Measurements from ENCODE around the gene ATP7B.

Gene ATP7B

GRCh38 chr13:51953347-51954195 lies 57.7 kb downstream of the ATP7B start:
- DNase-seq (ENCODE audit: extremely low read depth in 1 of 2, low read depth in 1 of 2) = no peak

- no peak for DNase-seq (ENCODE audit: extremely low read depth in 1 of 2, low read depth in 1 of 2)
Measured at GRCh38 chr13:51950722-51951121, 60.5 kb downstream of the ATP7B start.

GRCh38 chr13:51946163-51946669 lies 65.0 kb downstream of the ATP7B start:
- DNase-seq (ENCODE audit: extremely low read depth in 1 of 2, low read depth in 1 of 2) = no peak

- DNase-seq (ENCODE audit: extremely low read depth in 1 of 2, low read depth in 1 of 2) = no peak
Measured at GRCh38 chr13:51945149-51945548, 66.1 kb downstream of the ATP7B start.

GRCh38 chr13:51944428-51944827 lies 66.8 kb downstream of the ATP7B start:
- DNase-seq (ENCODE audit: extremely low read depth in 1 of 2, low read depth in 1 of 2) = no peak

DNA sequence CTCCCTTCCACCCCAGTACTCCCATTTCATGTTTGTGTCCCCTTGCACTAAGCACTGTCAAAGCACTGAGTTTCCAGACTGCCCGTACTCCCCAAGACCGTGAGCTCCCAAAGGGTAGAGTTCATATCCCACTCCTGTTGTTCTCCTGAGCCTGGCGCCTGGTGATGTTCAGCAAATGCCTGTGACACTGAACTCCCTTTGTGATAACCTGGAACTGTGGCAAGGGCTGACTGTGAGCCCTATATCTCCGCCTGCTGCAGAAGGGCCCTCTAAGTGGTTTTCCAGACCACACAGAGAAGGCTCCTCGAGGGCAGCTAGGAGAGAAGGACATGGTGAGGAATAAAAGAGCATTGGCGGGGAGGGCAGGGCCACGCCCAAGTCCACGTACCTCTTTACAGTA lies 67.5 kb downstream of the ATP7B start:
- no peak for DNase-seq (ENCODE audit: extremely low read depth in 1 of 2, low read depth in 1 of 2)

GRCh38 chr13:51942189-51942588 lies 69.1 kb downstream of the ATP7B start:
- DNase-seq (ENCODE audit: extremely low read depth in 1 of 2, low read depth in 1 of 2) = no peak

- no peak for DNase-seq (ENCODE audit: extremely low read depth in 1 of 2, low read depth in 1 of 2)
Measured at GRCh38 chr13:51938454-51938853, 72.8 kb downstream of the ATP7B start.

DNA sequence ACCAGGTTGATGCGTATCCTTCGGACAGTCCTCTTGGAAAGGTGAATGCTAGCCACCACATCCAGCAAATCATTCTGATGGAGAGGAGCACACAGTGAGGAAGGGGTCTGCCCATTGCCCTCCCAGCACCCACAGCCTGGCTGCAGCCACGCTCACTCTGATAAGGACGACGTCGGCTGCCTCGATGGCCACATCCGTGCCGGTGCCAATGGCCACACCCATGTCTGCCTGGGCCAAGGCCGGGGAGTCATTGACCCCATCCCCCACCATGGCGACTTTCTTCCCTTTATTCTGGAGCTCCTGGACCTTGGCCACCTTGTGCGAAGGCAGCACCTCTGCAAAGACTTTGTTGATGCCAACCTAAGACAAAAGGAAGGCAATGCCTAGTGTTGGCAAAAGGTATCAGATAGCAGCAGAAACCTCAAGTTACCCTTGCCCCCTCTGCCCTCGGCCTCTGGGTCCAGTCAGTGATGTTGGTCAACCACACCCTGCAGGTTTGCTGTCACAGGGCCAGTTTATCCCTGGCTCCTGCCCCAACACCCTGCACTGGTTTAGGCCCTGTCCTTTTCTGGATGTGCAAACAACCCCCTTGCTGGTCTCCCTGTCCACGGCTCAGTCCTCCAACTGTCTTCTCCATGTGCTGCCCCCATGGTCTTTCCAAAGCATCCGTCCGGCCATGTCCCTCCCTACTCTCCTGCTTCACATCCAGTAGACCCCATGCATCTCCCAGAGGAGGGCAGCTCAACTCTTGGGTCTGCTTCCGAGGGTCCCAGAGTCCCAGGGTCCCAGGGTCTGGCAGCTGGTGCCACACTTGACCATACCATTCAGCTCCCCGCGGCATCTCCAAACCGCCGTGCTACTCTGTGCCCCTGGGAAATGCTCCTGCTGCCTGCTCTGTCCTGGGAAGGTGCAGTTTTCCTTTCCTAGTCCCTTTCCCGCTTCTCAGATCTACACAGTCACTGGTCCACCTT lies 73.6 kb downstream of the ATP7B start:
- DNase-seq (ENCODE audit: extremely low read depth in 1 of 2, low read depth in 1 of 2) = no peak

DNA sequence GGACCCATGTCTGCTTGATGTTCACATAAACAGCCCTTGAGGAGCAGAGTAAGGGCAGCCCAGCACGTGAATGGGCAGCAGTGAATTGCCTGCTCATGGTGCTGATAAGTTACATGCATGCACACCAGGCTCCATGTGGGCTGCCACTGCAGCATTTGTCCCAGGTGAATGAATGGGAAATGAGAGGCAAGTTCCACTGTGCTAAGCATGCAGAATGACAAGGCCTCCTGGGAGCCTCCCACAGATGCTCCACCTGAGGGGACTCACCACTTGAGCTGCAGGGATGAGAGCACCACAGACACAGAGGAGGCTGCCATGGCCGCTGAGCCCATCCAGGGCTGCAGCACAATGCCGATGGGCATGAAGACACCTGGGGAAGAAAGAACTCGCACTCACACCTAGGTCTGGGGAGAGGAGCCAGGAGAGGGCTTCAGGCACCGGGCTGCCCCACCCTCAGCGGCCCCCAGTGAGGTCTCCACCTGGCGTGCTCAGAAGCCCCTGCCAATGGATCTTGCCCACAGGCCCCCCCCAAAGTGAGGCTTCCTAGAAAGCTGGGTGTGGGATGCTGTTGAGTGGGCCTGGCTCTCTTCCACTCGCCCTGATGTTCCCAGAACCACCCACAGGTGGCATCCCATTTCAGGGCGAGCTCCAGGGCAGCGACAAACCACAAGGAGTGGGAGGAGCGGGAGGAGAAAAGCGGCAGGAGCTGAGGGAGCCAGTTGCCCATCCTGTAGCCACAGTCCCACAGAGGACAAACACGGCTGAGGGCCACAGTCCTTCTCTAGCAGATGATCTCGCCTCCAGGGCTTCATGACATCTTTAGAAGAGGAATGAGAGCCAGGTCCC lies 75.7 kb downstream of the ATP7B start:
- no peak for DNase-seq (ENCODE audit: extremely low read depth in 1 of 2, low read depth in 1 of 2)

- no peak for DNase-seq (ENCODE audit: extremely low read depth in 1 of 2, low read depth in 1 of 2)
Measured at GRCh38 chr13:51934461-51935087, 76.7 kb downstream of the ATP7B start.

- no peak for DNase-seq (ENCODE audit: extremely low read depth in 1 of 2, low read depth in 1 of 2)
Measured at GRCh38 chr13:51933466-51934058, 77.7 kb downstream of the ATP7B start.

DNA sequence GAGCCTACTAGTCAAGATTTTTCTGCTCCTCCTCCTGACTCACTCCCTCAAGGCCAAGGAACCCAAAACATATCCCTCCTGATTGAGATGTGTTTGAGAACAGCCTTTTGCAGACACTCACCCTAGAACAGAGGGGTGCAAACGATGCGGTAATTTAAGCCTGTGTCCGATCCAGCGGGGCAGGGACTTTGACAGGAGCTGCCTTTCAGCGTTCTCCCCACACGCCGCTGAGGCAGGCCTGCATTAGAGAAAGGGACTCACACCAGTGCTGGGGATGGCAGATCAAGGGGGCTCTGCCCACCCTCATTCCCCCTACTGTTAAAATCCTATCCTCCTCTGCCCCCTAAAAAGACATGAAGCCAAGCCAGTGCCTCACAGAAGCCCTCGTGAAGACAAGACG lies 79.0 kb downstream of the ATP7B start:
- DNase-seq (ENCODE audit: extremely low read depth in 1 of 2, low read depth in 1 of 2) = no peak

DNA sequence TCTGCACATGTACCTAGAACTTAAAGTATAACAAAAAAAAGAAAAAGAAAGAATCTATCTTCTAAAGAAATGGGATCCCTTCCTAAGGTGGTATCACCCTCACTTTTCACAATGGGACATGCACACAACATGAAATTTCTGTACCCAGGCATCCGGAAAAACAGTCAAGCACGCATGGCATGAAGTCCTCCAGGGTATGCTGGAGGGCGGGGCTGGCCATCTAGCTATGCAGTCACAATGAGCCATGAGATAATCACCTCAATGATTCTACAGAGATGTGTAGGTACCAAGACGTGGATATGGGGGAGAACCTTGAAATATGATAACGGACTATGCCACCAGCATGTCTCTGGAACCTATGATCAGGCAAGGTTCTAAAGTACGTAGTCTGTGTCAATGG lies 79.6 kb downstream of the ATP7B start:
- no peak for DNase-seq (ENCODE audit: extremely low read depth in 1 of 2, low read depth in 1 of 2)

GRCh38 chr13:51929699-51930098 lies 81.6 kb downstream of the ATP7B start:
- no peak for DNase-seq (ENCODE audit: extremely low read depth in 1 of 2, low read depth in 1 of 2)

GRCh38 chr13:51928231-51928630 lies 83.0 kb downstream of the ATP7B start:
- no peak for DNase-seq (ENCODE audit: extremely low read depth in 1 of 2, low read depth in 1 of 2)

- no peak for DNase-seq (ENCODE audit: extremely low read depth in 1 of 2, low read depth in 1 of 2)
Measured at GRCh38 chr13:51927129-51927528, 84.1 kb downstream of the ATP7B start.

- no peak for DNase-seq (ENCODE audit: extremely low read depth in 1 of 2, low read depth in 1 of 2)
Measured at GRCh38 chr13:51926528-51926885, 84.7 kb downstream of the ATP7B start.

GRCh38 chr13:51925865-51926527 lies 85.3 kb downstream of the ATP7B start:
- DNase-seq (ENCODE audit: extremely low read depth in 1 of 2, low read depth in 1 of 2) = no peak

Data from activated CD8-positive, alpha-beta memory T cell treated with anti-CD3 and anti-CD28 coated beads for 1 hour (primary cell).